Measurements from ENCODE around the gene BCDIN3D.

Gene BCDIN3D

GRCh38 chr12:49889361-49890095 is 46.6 kb upstream of the BCDIN3D start:
- in situ Hi-C loops (cut with HindIII; ENCODE audit: low pct_ligation_motif_present, low sequenced_read_pairs) = no loop called here
- H3K27me3 ChIP-seq (replicated peaks) = peaks cover 38% of the 10 kb centered on the region
- H3K27ac ChIP-seq = no peak overlapping the region
- no peak overlapping the region for H3K4me3 ChIP-seq (ENCODE audit: low read depth, low read length)
- TF ChIP-seq CTCF (IDR thresholded peaks at IDR 0.05; ENCODE audit: low read depth, low read length, missing control alignments) = no peak
- DNase-seq = no peak
- H3K36me3 ChIP-seq (replicated peaks) = no peaks in the 10 kb centered on the region

- DNase-seq = no peak
- in situ Hi-C loops (cut with HindIII; ENCODE audit: low pct_ligation_motif_present, low sequenced_read_pairs) = no loop called here
- Histone ChIP-seq H3K27ac (no peak overlapping the region), H3K27me3 (replicated peaks) (peaks cover 45% of the 10 kb centered on the region), H3K36me3 (replicated peaks) (no peaks in the 10 kb centered on the region), H3K4me3 (ENCODE audit: low read depth, low read length) (no peak overlapping the region)
- TF ChIP-seq CTCF (IDR thresholded peaks at IDR 0.05; ENCODE audit: low read depth, low read length, missing control alignments) = no peak
Observed at GRCh38 chr12:49888461-49889151, 45.7 kb upstream of the BCDIN3D start.

GRCh38 chr12:49887536-49888401 is 44.9 kb upstream of the BCDIN3D start:
- Histone ChIP-seq H3K4me3 (ENCODE audit: low read depth, low read length) (no peak overlapping the region), H3K27me3 (replicated peaks) (peaks cover 46% of the 10 kb centered on the region), H3K27ac (no peak overlapping the region), H3K36me3 (replicated peaks) (no peaks in the 10 kb centered on the region)
- no peak for TF ChIP-seq CTCF (IDR thresholded peaks at IDR 0.05; ENCODE audit: low read depth, low read length, missing control alignments)
- in situ Hi-C loops (cut with HindIII; ENCODE audit: low pct_ligation_motif_present, low sequenced_read_pairs) = no loop called here
- DNase-seq = no peak

GRCh38 chr12:49887091-49887490 is 44.2 kb upstream of the BCDIN3D start:
- in situ Hi-C loops (cut with HindIII; ENCODE audit: low pct_ligation_motif_present, low sequenced_read_pairs) = no loop called here
- Histone ChIP-seq H3K27me3 (replicated peaks) (peaks cover 45% of the 10 kb centered on the region), H3K36me3 (replicated peaks) (no peaks in the 10 kb centered on the region), H3K4me3 (ENCODE audit: low read depth, low read length) (no peak overlapping the region), H3K27ac (no peak overlapping the region)
- no peak for TF ChIP-seq CTCF (IDR thresholded peaks at IDR 0.05; ENCODE audit: low read depth, low read length, missing control alignments)
- DNase-seq = no peak

GRCh38 chr12:49885663-49886461 is 43.0 kb upstream of the BCDIN3D start:
- TF ChIP-seq CTCF (IDR thresholded peaks at IDR 0.05; ENCODE audit: low read depth, low read length, missing control alignments) = no peak
- in situ Hi-C loops (cut with HindIII; ENCODE audit: low pct_ligation_motif_present, low sequenced_read_pairs) = no loop called here
- H3K4me3 ChIP-seq (ENCODE audit: low read depth, low read length) = no peak overlapping the region

More at GRCh38 chr12:49885663-49886461, 43.0 kb upstream of the BCDIN3D start:
- Histone ChIP-seq H3K27me3 (replicated peaks) (peaks cover 33% of the 10 kb centered on the region), H3K36me3 (replicated peaks) (no peaks in the 10 kb centered on the region), H3K27ac (no peak overlapping the region)
- DNase-seq = no peak

Measured in brain microvascular endothelial cell (primary cell).